HG03108 (cell line): ENCODE results near the gene UBQLN4.
A peak's percentile ranks its signal among the peaks of the same experiment; 100 is the strongest.

Experiments
- ATAC-seq: cut with Tn5 transposase; IDR thresholded peaks from one replicate; pipeline ENCODE4 v1.9.1; 2021; ENCODE audit warnings: moderate library complexity; ENCODE audit not compliant: unreplicated experiment

The UBQLN4 gene

DNA sequence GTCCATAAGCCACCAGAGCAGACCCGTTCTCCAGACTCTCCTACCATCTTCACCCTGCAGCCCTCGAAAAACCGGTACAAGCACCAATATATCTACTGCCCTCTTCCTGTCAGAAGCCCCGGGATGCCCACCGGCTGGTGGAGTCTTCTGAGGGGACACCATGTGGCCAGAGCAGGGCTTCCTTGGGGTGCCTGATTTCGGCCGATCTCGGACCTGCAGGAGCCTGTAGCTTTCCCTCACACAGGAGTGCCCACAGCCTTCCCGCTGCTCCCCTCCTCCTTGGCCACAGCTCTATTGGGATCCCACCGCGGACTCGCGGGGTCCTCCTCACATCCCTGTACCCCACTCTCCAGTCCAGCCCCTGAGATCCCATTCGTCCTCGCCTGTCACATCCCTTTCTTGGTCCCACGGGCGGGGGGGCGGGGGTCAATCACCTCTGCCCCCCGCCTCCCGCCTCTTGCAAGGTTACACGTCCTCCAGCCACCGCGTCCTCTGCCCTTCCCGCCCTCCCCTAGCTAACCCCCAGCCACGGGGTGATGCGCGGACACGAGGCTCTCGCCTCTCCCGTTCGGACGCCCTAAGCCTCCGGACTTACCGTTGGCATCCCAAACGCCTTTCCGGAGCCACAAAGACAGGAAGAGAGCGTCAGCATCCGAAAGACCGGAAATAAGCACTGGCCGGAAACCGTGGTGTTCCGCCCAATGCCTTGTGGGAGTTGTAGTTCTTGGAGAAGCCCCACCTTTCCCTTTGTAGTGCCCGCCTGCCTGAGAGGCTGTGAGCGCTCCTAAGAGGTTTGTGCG is 33.1 kb downstream of the UBQLN4 start, which contains the start of gene SSR2:
SSR2 (minus strand) TSS at position 659 of the 800 bp plus-strand sequence. CDS start 784 bp downstream, outside the sequence.
- peak; percentile 97 for ATAC-seq

DNA sequence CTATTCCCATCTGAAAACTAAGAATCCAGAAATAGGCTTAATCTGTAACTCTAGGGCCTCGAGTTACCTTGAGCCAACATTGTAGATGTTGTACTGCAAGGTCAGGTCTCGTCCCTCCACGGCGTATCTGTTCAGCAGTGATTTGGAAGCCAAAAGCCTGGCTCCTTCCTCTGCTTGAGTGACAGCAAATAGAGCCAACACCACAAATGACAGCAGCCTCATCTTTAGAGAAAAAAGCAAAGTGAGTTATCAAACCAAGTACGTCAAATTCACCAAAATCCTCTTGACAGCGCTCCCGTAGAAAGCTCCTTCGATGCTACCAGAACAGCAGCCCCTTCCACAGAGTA is 33.7 kb downstream of the UBQLN4 start:
- no peak for ATAC-seq

DNA sequence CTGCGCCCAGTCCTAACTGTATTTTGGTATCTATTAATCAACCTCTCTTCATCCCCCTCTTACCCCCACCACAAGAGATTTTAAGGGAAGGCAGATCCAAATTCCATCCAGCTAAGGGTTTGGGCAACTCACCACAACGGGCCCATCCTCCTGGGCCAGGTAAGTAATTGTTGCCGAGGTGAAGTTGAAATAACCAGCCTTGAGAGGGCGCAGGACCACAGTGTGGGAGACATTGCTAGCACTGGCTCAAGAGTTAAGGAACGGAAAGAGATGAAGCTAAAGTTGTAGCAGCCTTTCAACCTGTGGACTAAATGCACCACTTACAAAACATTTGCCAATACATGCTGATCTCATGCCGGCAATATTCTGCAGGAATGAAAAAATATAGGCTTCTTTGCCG is 38.8 kb downstream of the UBQLN4 start:
- no peak for ATAC-seq

DNA sequence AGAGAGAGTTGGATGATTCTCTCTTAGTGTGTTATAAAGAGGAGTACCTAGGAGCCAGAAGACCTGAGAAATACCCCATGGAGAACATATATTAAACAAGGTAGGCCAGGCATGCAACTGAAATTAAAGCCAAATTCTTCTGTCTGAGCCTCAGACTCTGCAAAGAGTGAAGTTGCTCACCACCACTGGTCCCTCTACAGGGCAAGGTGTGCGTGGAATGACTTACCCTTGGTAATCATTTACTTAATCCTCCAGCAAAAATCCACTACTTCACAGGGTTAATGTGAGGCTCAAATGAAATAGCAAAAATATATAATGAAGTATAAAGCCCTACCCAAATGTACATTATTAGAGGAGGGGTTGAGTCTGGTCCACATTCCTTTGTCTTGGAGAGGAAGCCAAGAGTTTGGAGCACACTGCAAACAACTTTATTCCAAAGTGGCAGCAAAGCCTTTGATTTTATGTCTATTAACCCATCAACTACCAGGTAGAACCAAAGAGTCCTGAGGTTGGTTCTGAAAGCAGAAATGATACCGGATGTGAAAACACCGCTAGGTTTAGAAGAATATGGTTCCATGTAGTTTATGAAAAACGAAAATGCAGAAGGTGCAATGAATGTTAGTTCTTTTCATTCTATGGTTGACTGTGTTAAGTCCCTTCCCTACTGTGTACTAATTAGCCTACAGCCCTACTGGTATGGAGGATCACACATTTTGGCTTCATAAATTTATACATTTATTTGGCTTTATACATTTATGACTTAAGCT is 41.4 kb downstream of the UBQLN4 start:
- ATAC-seq: peak; percentile 90

DNA sequence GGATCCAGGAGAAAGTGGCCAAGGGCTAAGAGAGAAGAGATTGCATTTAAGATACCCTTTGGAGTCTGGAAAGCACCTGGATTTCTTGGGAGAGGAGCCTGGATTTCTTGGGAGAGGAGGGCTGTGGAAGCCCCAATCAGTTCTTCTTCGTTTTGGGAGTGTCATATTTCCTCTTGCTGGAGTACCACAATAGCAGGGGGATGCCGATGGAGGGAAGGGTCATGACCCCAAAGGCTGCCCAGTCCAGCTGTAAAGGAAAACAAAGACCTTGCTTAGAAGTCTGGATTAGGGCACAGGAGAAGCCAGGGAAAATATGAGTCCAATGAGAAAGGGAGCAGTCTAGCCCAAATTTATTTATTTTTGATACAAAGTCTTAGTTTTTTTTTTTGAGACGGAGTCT is 44.2 kb downstream of the UBQLN4 start:
- no peak for ATAC-seq

DNA sequence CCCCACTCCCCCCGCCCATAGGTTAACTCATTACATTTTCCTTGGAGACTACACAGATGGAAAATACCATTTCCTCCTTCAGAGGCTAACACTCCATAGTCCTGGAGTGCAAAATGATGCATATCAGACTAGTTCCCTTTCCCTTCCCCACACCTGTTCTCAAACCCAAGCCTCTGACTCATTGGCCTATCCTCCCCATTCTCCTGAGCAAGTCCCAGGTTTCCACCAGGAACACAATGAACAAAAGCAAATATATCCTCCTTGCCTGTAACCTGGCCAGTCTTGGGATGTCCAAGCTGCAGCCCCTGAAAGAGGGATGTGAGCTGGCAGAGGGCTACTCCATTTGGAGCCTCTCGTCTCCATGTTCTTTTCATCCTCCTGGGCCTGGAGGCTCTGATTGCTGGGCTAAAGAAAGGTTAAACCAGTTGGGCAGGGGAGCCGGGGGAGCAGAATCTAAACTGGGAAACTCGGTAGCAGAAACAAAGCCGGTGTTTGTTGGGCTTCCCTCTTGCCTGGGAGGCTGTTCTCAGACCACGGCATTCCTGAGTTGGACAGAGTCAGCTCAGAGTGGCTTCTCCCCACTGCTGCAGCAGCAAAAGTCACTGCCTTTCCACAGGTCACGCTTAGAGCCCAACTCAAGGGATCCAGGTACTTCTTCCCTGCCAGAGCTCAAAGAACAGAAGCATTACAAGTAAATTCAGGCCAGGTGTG is 46.8 kb downstream of the UBQLN4 start:
- no peak for ATAC-seq

DNA sequence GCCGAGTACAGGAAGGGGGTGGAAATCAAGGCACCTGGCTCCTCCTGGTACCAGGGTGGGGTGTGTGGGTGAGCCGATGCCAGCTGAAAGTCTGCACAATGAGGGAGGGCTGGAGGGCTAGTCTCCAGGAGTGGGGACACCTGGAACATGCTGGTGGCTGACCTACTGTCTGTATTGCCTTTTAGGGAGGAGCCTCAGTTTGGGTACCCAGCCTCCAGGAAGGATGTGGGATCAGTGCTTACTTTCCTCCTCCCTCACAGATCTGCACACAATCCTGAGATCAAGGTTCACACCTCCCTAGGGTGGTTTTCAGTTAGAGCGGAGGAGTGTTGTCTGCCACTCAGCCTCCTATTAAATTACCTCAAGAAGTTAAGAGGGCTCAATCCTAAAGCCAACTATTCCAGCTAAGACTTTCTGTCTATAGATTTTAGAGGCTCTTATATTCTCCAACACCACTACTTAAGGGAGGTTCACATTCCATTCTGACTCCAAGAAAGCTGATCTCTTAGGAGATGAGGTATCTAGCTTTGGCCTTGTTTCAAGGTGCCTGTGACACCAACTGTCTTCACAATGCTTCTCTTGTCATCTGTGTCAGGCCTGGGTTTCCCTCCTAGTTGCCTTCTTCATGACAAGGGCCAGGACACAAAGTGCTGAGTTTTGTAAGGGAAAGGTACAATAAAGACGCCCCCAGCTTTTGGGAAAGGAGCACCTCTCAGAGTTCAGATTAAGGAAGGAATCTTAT is 48.6 kb downstream of the UBQLN4 start:
- no peak for ATAC-seq

DNA sequence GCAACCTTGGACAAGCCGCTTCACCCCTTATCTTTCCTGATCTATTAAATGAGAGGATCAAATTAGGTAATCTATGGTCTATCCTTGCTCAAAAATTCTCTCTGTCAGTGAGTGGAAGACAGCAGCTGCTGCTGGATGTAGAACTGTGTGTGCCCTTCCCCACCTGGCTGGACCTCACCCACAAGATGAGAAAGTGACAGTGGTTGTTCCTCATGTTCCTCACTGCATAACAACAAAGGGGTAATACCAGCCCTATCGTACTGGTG is 49.7 kb downstream of the UBQLN4 start:
- no peak for ATAC-seq

DNA sequence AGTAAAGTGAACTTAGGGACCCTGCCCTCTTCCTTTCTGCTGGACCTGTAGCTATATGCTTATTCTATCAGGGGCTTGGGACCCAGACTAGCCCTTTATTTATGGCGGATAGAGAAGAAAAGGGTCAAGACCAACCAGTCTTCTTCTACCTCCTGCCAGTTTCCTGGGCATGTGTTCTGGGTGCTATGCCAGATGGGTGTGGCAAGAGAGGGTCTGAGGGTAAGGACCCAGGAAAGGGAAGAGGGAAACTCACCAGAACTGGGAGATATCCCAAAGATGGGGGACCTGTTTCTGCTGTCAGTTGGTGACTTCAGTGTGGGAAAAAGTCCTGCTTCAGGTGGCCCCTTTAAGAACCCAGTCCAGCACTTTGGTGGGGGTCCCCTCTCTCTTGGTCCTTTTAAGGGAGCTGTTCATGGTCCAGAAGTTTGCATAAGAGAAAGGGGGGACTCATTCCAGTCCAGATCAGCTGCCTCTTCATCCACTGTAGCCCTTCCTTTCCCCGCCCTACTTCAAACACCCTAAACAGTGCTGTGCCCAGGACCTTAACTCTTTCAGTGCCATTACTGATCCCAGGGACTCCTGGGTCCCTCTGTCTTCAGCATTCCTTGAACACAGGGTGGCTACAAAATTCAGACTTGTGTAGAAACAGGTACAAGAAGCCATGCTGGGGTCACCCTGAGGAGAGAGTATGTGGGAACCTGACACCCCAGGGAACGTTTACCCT is 51.2 kb downstream of the UBQLN4 start:
- ATAC-seq: no peak

DNA sequence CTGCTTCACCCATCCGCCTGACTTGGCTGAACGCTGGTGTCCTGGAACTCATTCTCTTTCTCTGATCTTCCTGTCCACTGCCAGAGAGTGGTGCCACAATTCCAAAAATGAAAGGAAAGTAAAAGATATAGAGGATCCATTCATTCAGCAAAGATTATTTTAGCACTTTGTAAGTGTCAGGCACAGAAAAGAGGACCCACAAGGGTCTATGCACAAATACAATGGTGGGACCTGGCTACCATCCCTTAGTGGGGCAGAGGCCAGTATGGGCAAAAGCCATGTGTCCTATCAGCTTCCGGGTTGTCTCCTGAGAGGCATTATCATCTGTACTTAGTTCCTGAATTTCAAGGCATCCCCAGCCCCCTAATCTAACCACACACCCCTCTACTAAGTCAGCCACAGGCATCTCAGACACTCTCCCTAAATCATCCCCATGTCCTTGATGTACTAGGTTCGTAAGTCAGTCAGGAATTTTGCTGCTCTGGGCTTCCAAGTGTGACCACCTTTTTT is 51.9 kb downstream of the UBQLN4 start:
- ATAC-seq: no peak

DNA sequence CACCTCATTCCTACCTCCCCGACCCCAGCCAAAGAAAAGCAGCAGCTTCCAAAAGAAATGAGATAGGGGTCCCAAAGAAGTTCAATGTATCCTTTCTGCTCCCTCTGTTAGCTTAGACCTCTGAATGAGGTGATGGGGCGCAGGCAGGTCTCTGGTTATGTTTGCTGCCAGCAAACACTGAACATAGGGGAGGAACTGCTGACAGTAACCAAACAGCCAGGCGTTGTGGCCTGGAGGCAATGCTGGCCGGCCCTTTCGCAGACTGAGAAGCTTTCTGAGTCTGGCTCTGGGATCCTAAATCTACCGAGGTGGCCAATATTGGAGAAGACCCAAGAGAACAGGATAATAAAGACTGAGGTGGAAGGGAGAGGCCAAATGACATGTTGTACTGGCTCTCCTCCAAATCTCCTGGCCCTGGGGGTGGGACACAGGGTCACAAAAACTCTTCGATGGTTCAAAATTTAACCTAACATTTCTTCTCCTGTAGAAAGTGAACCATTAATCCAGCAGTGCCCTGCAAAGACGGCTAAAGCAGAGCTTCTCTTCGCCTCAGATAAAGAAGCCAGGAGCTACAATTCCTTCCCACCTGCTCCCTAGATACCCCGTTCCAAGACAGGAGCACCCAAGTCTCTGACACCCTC is 52.5 kb downstream of the UBQLN4 start:
- no peak for ATAC-seq

DNA sequence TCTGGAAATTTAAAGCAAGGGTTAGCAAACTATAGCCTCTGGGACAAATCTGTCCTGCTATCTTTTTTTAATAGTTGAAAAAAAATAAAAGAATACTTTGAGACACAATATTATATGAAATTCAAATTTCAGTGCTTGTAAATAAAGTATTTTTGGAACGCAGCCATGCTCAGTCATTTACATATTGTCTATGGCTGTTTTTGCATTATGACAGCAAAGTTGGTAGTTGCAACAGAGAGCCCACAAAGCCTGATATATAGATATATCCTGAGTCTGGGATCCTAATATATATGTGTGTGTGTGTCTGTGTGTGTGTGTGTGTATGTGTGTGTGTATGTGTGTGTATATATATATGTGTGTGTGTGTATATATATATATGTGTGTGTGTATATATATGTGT is 53.6 kb downstream of the UBQLN4 start:
- no peak for ATAC-seq

DNA sequence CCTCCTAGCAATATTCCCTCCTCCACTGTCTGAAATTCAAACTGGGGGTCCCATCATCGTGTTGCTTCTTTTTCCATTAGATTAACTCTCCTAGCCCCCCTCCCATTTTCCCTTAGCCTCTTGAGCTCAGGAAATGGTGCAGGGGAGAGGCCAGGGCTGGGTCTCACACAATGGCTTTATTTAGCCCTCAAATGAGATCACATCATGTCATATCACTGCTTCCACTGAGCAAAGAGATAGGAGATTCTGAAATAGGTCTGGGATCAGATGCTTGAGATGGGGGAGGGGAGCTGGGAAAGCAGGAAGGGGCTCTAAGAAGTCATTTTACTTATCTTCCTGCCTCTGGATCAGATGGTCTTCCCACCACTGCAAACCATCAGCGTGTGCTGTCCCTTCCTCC is 57.4 kb downstream of the UBQLN4 start:
- ATAC-seq: no peak

DNA sequence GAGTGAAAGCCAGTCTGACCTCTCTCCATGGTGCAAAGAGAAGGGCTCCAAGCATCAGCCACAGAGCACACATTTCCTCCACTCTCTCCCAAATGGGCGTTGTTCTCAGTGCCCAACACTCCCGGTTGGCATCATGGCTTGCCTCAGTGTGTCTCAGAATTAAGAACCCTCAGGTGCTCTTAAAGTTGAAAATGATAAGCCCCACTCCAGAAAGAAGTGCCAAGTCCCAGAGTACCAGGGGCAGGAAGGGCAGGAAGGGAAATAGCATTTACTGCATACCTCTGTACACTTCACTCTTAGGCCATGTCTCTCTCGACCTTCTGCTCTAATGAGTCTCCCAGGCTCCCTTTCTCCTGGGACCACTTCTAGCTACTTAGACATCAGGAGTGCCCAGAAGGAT is 60.0 kb downstream of the UBQLN4 start:
- no peak for ATAC-seq

DNA sequence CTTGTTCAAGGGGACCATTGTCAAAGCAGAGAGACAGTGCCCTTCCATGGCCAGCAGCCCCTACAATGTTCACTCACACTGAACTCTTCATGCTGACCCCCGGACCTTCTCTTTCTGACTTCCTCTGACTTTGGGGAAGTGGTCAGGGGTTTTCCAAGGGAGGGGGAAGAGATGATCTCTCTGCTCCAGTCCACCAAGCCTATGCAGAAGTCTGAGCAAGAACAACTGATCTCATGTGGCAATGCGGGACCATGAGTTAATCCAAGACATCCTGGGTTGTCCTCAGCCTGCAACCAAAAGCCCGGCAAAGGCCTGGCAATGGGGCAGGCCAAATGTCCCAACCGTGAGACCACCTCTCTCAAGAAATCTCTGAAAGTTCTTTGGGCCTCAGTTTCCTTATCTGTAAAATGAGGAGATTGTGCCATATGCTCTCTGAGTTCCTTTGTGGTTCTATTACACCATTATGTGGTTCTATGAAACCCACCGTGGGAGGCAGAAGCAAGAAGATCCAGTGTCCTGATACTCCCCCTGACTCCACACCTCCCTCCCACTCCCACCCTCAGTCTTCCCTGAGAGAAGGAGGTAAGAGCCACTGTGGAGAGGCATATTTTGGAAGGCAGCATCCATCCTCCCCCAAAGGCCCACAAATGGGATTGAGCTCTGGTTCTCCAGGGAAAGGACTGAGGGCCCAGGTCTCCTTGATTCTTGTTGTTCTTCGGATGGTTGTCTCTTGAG is 63.4 kb downstream of the UBQLN4 start:
- ATAC-seq: no peak

DNA sequence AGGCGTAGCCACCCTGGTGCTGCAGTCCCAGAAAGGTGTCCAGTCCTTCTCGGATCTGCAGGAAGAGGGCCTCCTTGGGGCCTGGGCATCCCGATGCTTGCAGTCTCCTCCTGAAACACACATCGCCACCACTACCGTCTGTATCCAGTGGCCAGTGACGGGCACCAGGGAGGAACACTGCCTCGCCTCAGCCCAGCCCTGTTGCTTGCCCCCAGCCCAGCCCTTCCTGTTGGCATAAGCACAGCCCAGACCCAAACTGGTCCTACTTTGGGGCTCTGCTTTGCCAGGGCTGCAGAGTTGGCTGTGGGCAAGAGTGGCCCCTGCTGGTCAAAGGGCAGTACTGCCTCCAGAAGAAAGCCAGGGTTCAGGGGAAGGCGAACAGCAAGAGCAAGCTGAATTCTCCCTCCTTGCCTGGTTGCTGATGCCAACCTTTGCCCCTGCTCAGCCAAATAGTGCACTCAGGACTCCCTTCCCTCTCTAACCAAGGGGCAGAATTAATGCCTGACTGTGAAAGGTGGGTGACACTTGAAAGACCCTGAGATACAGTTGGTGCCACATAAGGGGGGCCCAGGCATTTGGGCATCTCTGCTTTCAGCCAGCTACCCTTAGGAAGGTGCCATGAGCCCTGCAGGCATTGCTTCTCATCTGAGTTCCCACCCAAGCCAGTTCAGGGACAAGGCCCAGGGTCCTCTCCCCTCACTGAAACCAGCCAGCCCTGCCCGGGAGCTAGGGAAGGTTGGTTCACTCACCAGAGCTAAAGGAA is 64.2 kb downstream of the UBQLN4 start:
- peak; percentile 67 for ATAC-seq
